Measurements from ENCODE around the gene IQCB1. TPM values are rescaled to one million over a fixed set of nuclear protein-coding genes. Genes with fewer than 3 reads are reported as not detected.

IQCB1 gene
- total RNA-seq, 1 donor from 2014 or later = 12.3 TPM

DNA sequence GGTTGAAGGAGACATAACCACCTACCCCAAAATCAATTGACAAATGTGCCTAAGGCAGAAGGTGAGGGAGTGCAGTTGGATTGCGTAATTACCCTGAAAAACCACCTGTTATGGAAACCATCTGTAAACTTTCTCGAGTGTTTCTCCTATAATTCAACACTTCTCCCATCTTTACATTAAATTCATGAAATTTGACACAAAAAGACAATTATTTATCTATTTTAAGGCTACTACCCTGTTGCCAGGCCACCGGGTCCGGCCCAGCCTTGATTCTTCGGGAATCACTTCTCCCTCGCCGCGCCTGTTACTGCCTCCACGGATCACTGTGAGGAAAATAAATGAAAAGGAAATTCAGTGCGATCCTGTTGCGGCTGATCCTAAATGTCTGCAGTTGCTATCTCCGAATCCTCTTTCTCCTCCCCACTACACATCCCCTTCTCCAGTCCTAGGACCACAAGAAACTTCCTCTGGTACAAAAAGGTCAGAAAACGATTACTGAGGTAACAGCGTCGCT lies 646 bp downstream of the IQCB1 start:
- no peak for TF ChIP-seq POLR2AphosphoS5 (IDR thresholded peaks at IDR 0.05; ENCODE audit: insufficient read depth in 1 of 2, low read depth in 1 of 2)
- TF ChIP-seq, protein P1, sequence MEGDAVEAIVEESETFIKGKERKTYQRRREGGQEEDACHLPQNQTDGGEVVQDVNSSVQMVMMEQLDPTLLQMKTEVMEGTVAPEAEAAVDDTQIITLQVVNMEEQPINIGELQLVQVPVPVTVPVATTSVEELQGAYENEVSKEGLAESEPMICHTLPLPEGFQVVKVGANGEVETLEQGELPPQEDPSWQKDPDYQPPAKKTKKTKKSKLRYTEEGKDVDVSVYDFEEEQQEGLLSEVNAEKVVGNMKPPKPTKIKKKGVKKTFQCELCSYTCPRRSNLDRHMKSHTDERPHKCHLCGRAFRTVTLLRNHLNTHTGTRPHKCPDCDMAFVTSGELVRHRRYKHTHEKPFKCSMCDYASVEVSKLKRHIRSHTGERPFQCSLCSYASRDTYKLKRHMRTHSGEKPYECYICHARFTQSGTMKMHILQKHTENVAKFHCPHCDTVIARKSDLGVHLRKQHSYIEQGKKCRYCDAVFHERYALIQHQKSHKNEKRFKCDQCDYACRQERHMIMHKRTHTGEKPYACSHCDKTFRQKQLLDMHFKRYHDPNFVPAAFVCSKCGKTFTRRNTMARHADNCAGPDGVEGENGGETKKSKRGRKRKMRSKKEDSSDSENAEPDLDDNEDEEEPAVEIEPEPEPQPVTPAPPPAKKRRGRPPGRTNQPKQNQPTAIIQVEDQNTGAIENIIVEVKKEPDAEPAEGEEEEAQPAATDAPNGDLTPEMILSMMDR (IDR thresholded peaks at IDR 0.05) = no peak
- no peak for TF ChIP-seq POLR2A (IDR thresholded peaks at IDR 0.05)
- intact Hi-C loops (cut with DNase I) = no loop called here
- Histone ChIP-seq H3K4me1 (peaks cover 32% of the 10 kb centered on the region), H3K27me3 (no peaks in the 10 kb centered on the region), H3K36me3 (peaks cover 0 to 12% of the 10 kb centered on the region in 2 donors), H3K4me3 (peak overlapping the region; percentile 59 to 61), H3K27ac (peak overlapping the region; percentile 61), H3K9me3 (no peaks in the 10 kb centered on the region)
- DNase-seq (ENCODE audit: extremely low spot score in 2 of 2) = no peak

DNA sequence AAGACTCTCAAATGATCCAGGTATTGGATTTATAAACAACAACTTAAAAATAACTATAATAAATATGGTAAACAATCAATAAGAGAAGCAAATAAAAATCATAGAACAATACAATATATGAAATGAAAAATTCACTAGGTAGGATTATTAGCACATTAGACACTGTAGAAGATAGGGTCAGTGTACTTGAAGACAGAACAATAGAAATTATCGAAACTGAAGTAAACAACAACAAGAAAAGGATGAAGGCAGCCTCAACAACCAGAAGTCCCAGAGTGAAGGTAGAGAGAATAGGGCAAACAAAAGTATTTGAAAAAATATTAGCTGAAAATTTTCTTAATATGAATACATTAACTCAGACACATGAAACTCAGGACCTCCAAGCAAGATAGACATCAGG lies 11.9 kb downstream of the IQCB1 start:
- H3K36me3 ChIP-seq = peaks cover 4 to 58% of the 10 kb centered on the region in 2 donors
- H3K4me3 ChIP-seq = no peak overlapping the region
- no peaks in the 10 kb centered on the region for H3K4me1 ChIP-seq
- no peak for TF ChIP-seq POLR2A (IDR thresholded peaks at IDR 0.05)
- TF ChIP-seq POLR2AphosphoS5 (IDR thresholded peaks at IDR 0.05; ENCODE audit: insufficient read depth in 1 of 2, low read depth in 1 of 2) = no peak
- TF ChIP-seq, protein P1 (IDR thresholded peaks at IDR 0.05) = no peak
- intact Hi-C loops (cut with DNase I) = loop anchor here (5.0 kb wide), 1 partner anchor 66 kb away; no protein-coding TSS in a partner anchor
- H3K27me3 ChIP-seq = no peaks in the 10 kb centered on the region
- H3K27ac ChIP-seq = no peak overlapping the region
- H3K9me3 ChIP-seq = peaks cover 4% of the 10 kb centered on the region
- DNase-seq (ENCODE audit: extremely low spot score in 2 of 2) = no peak

DNA sequence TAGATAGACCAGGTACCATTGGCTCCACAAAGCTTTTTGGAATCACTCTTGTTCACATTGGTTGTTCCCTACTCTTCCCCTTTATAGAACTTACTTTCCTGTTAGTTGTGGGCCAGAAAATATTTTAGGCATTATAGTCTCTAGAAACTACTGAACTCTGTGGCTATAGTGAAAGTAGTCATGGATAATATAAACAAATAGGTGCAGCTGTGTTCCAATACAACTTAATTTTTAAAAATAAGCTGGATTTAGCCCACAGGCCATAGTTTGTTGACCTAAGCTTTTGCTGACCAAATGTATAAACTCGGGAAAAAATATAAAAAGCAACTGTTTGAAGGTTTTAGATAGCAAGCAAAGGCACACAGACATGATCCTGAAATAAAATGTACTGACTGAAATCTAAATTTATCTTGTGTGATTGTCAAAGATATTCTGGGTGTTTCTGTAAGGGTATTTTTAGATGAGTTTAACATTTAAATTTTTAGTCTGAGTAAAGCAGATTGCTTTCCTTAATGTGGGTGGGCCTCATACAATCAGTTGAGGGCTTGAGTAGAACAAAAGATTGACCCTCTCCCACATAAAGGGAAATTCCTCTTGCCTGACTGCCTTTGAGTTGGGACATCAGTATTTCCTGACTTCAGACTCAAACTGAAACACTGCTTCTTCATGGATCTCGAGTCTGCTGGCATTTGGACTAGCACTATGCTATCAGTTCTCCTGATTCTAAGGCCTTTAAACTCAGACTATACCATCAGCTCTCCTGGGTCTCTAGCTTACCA lies 13.2 kb downstream of the IQCB1 start:
- Histone ChIP-seq H3K4me1 (no peaks in the 10 kb centered on the region), H3K9me3 (peaks cover 4% of the 10 kb centered on the region), H3K4me3 (no peak overlapping the region), H3K27ac (no peak overlapping the region), H3K27me3 (no peaks in the 10 kb centered on the region), H3K36me3 (peaks cover 4 to 46% of the 10 kb centered on the region in 2 donors)
- TF ChIP-seq, protein P1 (IDR thresholded peaks at IDR 0.05) = no peak
- no peak for TF ChIP-seq POLR2AphosphoS5 (IDR thresholded peaks at IDR 0.05; ENCODE audit: insufficient read depth in 1 of 2, low read depth in 1 of 2)
- TF ChIP-seq POLR2A (IDR thresholded peaks at IDR 0.05) = no peak
- intact Hi-C loops (cut with DNase I) = loop anchor here (5.0 kb wide), 1 partner anchor 64 kb away; no protein-coding TSS in a partner anchor
- no peak for DNase-seq (ENCODE audit: extremely low spot score in 2 of 2)

DNA sequence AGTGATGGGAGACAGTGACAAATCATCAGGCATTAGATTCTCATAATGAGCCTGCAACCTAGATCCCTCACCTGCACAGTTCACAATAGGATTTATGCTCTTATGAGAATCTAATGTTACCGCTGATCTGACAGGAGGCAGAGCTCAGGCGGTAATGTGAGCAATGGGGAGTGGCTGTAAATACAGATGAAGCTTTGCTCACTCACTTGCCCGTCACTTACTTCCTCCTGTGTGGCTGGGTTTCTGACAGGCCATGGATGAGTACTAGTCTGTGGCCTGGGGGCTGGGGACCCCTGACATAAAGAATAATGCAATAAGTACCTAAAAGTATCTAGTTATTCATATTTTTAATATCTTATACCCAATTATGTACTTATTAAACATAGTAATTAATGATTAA lies 15.6 kb downstream of the IQCB1 start:
- Histone ChIP-seq H3K4me1 (no peaks in the 10 kb centered on the region), H3K9me3 (peaks cover 4% of the 10 kb centered on the region), H3K4me3 (no peak overlapping the region), H3K36me3 (peaks cover 0 to 27% of the 10 kb centered on the region in 2 donors), H3K27ac (no peak overlapping the region), H3K27me3 (no peaks in the 10 kb centered on the region)
- intact Hi-C loops (cut with DNase I) = no loop called here
- TF ChIP-seq POLR2AphosphoS5 (IDR thresholded peaks at IDR 0.05; ENCODE audit: insufficient read depth in 1 of 2, low read depth in 1 of 2) (no peak), POLR2A (IDR thresholded peaks at IDR 0.05) (no peak)
- TF ChIP-seq, protein P1 (IDR thresholded peaks at IDR 0.05) = no peak
- DNase-seq (ENCODE audit: extremely low spot score in 2 of 2) = no peak

DNA sequence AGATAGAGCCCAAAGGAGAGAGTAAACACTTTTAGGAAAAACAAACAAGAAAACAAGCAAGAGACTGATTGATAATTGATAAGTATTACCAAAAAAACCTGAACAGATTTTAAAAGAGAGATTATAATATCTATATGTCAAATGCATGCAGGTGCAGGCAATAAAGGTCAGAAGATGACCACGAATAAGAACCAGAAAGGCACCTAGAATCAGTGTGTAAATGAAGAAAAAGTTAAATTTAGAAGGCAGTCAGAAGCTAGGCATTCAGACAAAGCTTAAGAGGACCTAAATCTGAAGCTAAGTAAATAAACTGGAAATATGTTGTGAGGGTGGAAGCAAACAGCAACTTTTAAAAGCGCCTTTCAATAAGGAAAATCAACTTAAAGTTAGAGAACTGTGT lies 16.3 kb downstream of the IQCB1 start:
- Histone ChIP-seq H3K36me3 (peaks cover 0 to 20% of the 10 kb centered on the region in 2 donors), H3K9me3 (peaks cover 4% of the 10 kb centered on the region), H3K27me3 (no peaks in the 10 kb centered on the region), H3K4me3 (no peak overlapping the region), H3K4me1 (no peaks in the 10 kb centered on the region), H3K27ac (no peak overlapping the region)
- DNase-seq (ENCODE audit: extremely low spot score in 2 of 2) = no peak
- intact Hi-C loops (cut with DNase I) = no loop called here
- TF ChIP-seq, protein P1 (IDR thresholded peaks at IDR 0.05) = no peak
- TF ChIP-seq POLR2AphosphoS5 (IDR thresholded peaks at IDR 0.05; ENCODE audit: insufficient read depth in 1 of 2, low read depth in 1 of 2) (no peak), POLR2A (IDR thresholded peaks at IDR 0.05) (no peak)
